NCI-H2227 (cell line): ENCODE data around the gene GBX1.

Source experiments
- DNase-seq: peaks from one replicate; lab custom pipeline; 2025; ENCODE audit not compliant: unreplicated experiment; lab: John Stamatoyannopoulos, UW

Gene GBX1

DNA sequence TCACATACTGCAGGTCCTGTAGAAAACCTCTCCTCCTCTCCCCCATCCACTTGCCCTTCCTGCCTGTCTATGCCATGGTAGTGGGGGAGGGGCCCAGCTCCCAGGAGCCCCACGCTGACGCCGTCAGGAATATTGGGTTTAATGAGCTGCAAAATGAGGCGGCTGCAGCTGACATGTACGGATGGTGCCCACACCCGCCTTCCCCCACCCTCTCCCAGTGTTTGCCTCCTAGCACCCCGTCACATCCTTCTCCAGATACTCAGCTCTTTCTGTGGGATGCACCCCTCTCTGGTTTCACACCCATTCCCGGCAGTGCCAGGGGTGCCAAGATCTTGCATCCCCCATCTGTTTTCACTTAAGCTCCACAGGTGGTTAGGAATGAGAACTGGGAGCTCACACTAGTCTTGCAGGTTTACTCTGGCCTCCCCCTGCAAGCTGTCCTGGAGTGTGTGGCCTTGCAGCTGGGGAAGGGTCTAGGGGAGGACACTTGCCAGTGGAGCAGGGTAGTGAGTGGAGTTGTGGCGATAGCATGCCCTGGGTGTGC lies 26.1 kb downstream of the GBX1 start:
- DNase-seq: no peak

DNA sequence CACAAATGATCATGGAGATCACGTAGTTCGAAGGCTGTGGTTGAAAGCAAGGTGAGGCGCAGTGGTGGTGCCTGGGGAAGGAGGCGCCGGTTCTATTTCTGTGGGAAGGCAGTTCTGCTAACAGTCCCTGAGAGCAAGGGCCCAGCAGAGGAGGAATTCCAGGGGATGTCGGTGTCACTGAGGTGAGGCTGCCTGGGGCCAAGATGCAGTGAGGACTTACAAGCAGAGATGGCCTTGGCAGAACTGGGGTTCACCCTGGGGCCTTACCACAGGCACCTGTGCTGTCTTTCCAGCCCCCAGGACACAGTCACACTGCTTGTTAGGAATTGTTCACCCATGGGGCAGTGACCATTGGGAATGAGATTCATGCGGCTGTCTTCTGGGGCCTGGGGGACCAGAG lies 26.7 kb downstream of the GBX1 start:
- no peak for DNase-seq

DNA sequence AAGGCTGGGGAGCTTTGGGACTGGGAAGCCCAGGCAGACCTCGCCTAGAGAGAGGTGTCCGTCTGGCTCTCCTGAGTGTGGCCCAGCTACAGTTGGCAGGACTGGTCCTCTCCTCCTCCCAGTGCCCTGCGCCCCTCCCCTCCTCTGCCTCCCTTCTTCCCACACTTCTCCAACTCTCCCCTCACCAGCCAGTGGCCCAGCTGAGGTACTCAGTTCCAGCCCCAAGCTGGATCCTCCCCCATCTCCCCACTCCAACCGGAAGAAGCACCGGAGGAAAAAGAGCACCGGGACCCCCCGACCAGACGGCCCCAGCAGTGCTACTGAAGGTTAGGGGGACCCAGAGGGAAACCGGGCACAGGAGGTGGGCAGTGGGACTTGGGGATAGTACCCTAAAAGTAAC lies 27.7 kb downstream of the GBX1 start:
- DNase-seq: no peak

DNA sequence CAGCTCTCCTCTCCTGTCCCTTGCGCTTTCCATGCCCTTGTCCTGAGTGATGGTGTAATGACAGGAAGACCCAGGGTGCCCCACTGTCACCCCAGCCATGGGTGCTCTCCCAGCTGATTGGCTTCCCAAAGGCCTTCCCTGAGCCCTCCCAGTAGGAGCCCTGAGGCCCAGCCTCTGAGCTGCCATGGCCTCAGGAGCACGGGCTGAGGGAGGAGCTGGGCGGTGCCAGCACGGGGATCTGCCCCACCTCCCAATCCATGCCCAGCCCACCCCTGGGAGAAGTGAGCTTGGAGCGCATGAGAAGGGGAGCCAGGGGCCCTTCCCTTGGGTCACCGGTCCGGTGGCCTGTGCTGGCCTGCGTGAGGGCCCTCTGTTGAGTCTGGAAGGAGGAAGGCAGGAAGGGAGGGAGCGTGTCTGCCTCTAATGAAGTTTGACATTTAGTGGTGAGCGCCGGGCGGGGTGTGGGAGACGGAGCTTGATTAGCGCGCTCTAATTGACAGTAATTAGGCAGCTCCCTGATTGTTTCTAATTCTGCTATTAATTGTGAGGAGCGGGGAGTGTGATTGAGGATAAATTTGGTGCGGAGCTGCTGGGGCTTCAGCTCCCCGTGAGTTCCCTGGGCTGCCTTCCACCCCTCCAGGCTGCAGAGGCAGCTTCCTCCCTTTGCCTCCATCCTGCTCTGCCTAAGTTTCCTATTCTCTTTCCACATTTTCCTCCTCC lies 28.3 kb downstream of the GBX1 start:
- DNase-seq: no peak

DNA sequence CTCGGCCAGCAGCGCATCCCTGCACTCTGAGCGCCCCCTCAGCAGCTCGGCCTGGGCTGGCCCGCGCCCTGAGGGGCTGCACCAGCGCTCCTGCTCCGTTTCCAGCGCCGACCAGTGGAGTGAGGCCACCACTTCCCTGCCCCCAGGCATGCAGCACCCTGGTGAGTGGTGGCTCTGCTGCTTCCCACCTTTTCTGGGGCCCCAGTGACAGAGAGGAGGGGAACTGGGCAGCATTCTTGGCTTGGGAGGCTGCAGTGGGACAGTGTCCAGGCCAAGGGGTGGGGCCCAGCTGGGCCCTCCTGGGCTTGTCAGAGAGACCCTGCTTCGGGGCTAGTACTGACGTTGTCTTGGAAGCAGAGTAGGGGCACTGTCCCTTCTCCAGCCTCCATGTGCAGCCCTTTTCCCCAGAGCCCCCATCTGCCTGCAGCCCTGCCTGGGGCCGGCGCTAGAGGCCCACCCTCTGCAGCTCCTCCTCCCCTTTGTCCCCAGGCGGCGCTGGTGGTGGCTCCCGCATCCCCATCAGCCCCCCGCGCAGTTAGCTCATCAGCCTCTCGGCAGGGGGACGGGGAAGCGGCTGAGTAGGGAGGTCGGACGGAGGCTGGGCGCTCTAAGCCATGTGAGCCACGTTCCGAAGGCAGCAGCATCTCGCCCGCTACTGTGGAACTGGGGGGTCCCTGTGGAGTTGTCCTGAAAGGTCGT lies 29.2 kb downstream of the GBX1 start:
- DNase-seq: no peak

DNA sequence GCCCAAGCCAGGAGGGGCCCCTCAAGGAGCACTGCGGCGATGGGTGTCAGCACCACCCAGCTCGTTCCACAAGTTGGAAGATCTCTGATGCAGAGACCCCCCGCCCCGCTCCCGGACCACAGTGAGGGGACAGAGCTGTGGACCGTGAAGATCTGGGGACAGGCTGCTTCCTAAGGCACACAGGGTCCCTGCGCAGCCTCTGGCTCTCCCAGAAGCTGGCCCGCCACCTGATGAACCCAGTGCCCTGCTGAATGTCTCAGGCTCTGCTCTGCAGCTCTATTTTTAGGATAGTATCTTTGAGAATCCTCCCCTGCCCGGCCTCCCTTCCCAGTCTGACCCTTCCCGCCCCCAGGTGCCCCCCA lies 29.7 kb downstream of the GBX1 start:
- no peak for DNase-seq

DNA sequence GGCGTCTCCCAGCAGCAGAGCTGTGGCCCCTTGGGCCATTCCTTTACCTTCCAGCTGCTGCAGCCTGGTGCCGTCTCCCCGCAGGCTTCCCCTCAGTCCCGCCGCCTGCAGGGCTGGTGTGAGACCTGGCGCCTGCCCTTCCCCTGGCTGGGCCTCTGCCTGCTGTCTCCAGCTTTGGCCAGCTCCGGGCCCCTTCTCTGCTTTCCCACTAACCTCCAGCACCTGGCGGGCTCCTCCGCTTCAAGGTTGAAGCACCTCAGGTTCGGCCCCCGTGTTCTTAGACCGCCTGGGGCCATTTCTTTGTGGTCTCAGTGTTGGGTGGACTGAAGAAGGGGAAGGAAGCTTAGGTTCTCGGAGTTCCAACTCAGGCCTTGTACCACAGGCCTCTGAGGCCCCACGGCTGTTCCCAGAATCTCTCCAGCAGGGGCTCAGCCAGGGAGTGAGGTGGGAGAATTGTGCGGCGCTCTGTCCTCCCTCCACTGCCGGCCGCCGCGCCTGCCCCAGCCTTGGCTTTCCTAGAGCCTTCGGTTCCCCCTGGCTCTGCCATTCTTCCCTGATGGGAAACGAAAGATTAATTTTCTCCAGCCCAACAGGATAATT lies 30.3 kb downstream of the GBX1 start:
- no peak for DNase-seq

DNA sequence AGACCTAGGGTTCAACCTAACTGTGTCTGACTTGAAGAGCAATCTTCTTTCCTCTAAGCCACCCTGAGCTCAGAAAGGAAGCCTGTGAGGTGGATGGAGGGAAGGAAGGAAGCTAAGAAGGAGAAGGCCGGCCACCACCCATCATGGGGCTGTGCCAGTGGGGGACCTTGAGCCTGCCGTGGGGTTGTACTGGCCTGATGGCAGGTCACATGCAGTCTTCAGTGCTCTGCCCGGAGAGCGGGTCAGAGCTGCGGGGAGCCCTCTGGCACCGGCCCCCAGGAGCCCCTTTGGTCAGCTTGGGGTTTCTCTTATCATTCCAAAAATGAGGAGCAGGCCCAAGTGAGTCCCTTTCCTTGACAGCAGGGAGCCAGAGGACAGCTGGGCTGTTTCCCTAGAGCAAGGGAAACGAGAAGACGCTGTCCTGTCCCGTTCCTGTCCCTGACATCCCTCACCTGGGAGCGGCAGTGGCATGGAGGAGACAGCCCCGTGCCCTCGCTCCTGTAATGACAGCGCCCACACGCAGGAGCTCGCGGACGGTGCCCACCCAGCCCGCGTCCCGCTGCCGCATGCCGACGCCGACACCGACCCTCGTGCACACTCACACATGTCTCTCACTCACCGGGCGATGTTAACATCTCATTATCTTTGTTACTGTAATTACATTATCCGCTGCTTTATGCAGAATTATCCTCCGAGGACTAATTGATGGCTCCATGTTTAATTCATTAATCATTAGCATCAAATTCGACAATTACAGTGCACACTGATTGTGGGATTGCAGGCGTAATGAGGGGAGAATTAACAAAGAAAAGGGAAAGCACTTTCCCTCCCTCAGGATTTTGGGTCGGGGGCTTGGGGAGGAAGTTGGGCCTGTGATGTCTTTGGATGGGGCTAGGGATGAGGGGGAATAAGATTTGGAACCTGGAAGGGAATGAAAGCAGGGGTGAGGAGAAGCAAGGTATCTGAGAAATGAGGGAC lies 31.3 kb downstream of the GBX1 start:
- DNase-seq: no peak

DNA sequence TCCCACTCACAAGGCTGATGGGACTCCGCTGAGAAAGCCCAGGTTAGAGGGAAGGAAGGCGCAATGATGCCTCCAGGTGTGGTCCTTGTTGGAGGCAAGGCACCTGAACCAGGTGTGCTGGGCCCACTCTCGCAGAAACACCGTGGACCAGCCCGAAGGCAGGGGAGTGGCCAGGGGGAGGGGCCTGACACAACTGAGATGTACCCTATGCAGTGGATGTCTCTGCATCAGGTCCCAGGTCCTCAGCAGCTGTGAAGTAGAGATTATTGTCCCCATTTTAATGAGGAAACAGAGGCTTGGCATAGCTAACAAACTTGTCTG lies 32.0 kb downstream of the GBX1 start:
- DNase-seq: no peak

DNA sequence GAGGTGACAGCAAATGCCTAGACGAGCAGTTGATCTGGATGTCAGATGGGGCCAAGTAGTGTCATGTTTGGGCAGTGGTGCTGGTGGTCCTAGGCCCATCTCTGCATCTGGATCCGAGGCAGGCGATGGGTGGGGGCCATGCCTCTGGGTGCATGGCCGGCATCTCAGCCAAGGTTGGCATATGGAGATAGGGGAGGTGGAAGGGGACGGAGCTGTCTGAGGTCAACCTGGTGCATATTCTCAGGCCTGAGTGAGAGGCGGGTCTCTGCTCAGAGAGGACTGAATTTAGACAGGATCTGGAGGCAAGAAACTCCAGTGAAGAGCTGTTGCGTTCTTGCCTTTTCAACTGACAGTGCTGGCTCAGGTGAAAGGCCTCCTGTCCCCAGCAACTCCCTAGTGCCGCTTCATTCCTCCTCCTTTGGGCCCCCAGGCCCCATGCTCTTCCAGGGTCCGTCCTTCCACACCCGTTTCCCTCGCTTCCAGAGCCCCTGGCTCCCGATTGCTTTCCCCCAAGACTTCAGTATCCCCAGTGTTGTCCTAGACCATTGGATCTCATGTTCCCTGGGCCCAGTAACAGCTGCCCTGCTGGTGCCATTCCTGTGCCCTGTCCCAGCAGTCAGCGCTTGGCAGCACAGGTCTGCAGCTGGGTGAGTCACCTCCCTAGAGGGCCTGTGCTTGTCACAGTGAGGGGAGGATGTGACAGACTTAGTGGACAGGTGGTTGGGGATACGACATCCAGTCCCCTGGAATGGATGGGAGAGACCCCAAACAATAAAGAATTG lies 32.6 kb downstream of the GBX1 start:
- no peak for DNase-seq

DNA sequence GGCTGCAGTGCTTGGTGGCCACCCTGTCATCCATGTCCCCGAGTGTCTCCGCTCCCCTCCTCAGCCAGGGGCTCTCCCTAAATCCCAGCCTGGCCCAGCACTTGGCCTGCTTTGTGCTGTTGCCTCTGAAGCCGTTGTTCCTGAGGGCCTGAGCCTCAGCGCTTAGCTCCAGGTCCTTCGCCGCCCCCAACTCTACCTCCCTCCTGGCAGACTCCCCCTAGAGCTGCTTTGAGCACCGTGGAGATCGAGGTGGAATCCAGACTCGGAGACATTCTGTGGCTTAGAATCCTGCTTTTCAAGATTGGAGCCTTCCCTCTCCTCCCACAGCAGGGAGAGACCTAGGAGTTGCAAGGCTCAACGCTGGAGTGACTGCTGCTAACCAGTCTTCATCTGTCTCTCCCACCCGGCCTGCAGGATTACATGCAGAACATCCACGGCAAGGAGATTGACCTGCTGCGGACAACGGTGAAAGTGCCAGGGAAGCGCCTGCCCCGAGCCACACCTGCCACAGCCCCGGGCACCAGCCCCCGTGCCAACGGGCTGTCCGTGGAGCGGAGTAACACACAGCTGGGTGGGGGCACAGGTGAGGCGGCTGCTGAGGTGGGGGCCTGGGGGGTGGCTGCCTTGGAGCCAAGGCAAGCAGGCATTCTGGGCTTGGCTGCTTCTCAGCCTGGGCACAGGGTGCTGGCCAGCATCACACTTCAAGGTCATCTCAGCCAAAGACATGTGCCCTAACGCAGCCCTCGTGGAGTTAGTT lies 33.3 kb downstream of the GBX1 start:
- DNase-seq: no peak

DNA sequence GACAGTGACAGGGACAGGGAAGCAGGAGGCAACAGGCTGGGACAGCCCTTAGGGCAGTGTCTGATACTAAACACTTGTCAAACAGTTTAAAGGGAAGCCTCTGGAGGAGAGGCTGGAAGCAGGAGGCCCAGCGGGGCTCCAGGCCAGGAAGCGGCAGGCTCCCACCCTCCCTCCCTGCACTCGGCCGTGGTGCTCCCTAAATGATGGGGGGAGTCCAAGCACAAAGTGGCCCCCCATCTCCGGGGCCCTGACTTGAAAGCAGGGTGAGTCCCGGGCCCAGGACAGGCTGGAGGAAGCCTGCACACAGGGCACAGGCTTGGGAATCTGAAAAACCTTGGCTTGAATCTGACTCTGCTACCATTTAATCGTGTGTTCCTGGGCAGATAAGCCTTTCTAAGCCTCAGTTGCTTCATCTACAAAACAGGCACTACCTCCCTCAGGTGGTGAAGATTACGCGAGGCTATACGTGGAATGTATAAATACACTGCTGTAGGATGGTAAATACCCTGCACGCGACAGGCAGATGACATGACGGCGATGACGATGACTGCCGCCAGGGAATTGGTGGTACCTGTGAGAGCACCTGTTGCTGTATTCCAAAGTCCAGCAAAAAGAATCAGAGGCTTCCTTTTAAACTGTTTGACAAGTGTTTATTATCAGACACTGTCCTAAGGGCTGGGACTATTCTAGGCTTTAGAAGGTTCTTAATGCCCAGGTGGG lies 34.1 kb downstream of the GBX1 start:
- DNase-seq: no peak

DNA sequence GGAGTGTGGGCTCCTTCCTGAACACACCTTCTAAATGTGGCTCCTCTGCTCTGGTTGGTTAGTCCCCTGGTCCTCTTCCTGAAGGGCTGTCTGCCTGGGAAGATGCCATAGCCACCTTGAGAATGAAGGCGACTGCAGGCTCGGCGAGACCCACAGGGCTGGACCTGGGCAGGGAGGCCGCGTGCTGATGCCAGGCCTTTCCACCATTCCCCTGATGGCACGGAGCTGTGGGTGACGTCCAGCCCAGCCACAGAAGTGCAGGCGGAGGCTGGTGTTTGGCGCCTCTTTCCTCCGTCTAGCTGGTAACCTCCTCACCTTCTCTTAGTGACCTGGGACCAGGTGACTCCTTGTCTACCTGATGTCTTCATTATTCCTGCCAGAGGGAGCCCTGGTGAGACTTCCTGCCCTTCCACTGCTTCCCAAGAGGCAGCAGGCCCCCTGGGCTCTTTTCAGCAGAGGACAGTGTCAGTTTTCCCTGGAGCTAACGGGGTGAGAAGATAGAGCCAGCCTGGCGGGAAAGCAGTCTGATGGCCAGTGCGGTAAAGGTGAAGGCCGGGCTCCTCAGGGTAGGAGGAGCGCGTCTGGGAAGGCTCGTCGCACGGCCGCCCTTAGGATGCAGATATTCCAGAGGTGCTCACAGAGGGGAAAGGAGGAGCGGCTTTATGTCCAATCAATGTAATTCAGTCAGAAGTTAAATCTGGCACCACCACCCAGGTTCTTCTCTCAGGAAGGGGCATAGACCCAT lies 34.9 kb downstream of the GBX1 start:
- DNase-seq: no peak

DNA sequence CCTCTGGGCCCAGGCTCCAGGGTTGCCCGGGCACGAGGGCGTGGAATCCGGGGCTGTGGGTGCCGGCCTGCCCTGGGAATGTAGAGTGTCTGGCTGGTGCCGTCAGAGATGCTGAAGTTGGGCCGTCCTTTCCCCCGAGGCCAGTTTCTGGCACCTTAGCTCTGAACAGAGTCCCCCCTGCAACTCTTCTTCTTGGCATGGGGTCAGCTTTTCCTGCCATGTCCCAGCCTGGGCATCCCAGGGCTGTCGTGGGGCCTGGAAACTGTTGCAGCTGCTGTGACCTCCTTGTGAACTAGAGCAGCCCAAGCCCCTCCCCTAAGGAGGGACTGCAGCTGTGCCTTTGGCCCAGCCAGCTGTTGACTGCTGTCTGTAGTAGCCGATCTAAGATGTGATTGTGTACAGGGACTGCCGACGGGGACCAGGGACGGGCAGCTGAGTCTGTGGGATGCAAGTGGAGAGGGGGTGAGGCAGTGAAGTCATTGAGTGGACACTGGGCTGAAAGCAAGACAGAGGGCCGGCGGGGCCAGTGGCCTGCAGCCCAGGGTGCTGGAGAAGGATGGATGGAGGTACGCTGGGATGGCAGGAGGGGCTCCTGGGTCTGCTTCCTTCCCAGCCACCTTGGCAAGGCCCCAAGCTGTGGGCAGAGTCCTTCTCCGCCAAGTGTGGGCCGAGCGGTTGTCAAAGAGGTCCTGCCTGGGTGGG lies 35.8 kb downstream of the GBX1 start:
- no peak for DNase-seq

DNA sequence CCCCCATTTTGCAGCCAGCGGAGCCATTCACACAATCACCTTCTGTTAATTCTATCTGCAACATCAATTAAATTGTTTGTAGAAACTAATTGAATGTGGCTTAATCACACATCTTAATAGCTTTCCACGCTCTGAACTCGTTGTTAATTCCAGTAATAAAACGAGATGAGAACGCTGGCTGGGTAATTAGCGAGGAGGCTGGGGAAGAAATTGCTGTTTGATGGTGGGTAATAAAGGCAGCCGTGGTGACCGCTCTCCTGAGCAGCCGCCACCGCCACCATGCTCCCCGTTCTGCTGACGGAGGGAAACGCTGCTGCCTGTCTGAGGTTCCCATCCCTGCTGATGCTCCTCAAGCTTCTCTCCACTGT lies 36.3 kb downstream of the GBX1 start:
- DNase-seq: no peak

DNA sequence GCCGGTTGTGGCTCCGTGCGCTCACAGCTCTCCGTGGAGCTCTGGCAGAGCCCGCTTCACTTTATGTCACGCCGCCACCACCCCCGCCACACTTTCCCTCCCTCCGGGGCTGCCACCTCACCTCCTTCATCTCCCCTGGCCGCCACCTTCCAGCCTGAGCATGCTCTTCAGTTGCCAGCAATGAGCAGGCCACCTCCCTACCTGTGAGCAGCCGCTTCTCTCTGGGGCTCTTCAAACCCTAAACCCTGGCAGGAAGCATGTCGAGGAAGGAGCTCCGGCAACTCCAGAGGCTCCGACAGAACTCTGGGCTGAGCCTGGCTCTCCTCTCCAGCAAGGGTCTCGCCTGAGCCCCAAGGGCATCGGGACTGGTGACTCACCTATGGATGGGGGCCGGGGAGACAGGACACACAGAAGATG lies 36.7 kb downstream of the GBX1 start:
- no peak for DNase-seq

DNA sequence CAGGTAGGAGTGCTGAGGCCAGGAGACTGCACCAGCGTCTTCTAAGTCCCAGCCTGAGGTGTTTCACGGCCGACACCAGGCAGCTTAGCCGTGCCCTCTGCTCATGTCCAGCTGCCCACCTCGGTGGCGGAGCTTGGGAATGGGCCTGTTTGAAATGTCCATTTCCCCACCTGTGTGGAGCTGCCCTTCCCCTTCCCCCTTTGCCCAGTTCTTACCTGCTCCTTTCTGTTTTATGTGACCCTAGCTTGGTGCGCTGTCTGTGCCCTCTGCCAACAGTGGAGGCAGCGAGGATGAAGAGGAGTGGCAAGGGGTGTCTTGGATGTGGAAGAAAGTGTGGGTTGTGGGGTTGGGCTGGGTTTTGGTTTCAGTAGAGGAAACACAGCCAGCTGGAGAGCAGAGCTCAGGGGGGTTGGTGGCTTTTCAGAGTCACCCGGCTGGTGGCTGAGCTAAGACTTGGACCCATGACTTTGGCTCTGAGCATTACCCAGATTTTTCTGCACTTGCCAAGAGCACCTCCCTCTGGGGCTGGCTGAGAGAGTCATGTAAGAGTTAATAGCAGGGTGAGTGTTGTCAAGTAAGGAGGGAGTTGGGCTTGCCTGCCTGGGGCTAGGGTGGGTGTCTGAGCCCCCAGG lies 37.4 kb downstream of the GBX1 start:
- DNase-seq: no peak
